Skin of body (tissue), 2 donors: Measurements from ENCODE around the gene SLC25A36. TPM values are rescaled to one million over a fixed set of nuclear protein-coding genes. Genes with fewer than 3 reads are reported as not detected.
"Not testable (repeated sequence)": the region's sequence is repeated elsewhere in the genome, so short reads cannot be mapped to it uniquely, and the experiment has no call there.

Experiments
- DNase-seq: peaks from one replicate; lab custom pipeline; 2025; lab: John Stamatoyannopoulos, UW
- total RNA-seq: library from RNA; depleted of rRNA; stranded (reverse); fragments of >200 nt; gene quantifications from one replicate; pipeline ENCODE4 v1.2.3, GENCODE V29; 2014

SLC25A36 gene
- total RNA-seq, 1 donor from 2014 or later: 110 TPM

- no peak for DNase-seq
Measured at GRCh38 chr3:140931016-140931454, 10.6 kb upstream of the SLC25A36 start.

- DNase-seq: no peak
Measured at GRCh38 chr3:140931801-140932200, 9.8 kb upstream of the SLC25A36 start.

- DNase-seq: no peak
Measured at GRCh38 chr3:140933109-140933508, 8.5 kb upstream of the SLC25A36 start.

GRCh38 chr3:140933552-140933951 is 8.1 kb upstream of the SLC25A36 start:
- DNase-seq: no peak

GRCh38 chr3:140939305-140939704 is 2.3 kb upstream of the SLC25A36 start:
- DNase-seq: not testable (repeated sequence)

- no peak for DNase-seq
Measured at GRCh38 chr3:140941090-140941433, 574 bp upstream of the SLC25A36 start.

- peak; percentile 26 for DNase-seq
Measured at GRCh38 chr3:140942221-140943104, 827 bp downstream of the SLC25A36 start.

- DNase-seq: no peak
Measured at GRCh38 chr3:140943781-140944552, 2.3 kb downstream of the SLC25A36 start.

GRCh38 chr3:140948460-140949249 is 7.0 kb downstream of the SLC25A36 start:
- DNase-seq: no peak

GRCh38 chr3:140950144-140950543 is 8.5 kb downstream of the SLC25A36 start:
- DNase-seq: no peak

GRCh38 chr3:140950863-140951262 is 9.2 kb downstream of the SLC25A36 start:
- DNase-seq: no peak

- DNase-seq: not testable (repeated sequence)
Measured at GRCh38 chr3:140951750-140952149, 10.1 kb downstream of the SLC25A36 start.

- no peak for DNase-seq
Measured at GRCh38 chr3:140953028-140953960, 11.7 kb downstream of the SLC25A36 start.

GRCh38 chr3:140954576-140954975 is 12.9 kb downstream of the SLC25A36 start:
- no peak for DNase-seq

GRCh38 chr3:140955645-140956044 is 14.0 kb downstream of the SLC25A36 start:
- DNase-seq: no peak

GRCh38 chr3:140956058-140956835 is 14.6 kb downstream of the SLC25A36 start:
- DNase-seq: no peak

GRCh38 chr3:140972833-140973232 is 31.2 kb downstream of the SLC25A36 start:
- no peak for DNase-seq

- no peak for DNase-seq
Measured at GRCh38 chr3:140974900-140975299, 33.3 kb downstream of the SLC25A36 start.

- no peak for DNase-seq
Measured at GRCh38 chr3:140980663-140981062, 39.0 kb downstream of the SLC25A36 start.

GRCh38 chr3:140987792-140988191 is 46.2 kb downstream of the SLC25A36 start:
- not testable (repeated sequence) for DNase-seq
